Left hindlimb (tissue), 1 donor: ENCODE measurements around the gene TFF2.

Experiments used
- DNase-seq: peaks from one replicate; pipeline ENCODE4 v3.0.0-alpha.2; 2018

TFF2 gene

GRCh38 chr21:42317826-42318746 is 32.7 kb downstream of the TFF2 start:
- no peak for DNase-seq

DNA sequence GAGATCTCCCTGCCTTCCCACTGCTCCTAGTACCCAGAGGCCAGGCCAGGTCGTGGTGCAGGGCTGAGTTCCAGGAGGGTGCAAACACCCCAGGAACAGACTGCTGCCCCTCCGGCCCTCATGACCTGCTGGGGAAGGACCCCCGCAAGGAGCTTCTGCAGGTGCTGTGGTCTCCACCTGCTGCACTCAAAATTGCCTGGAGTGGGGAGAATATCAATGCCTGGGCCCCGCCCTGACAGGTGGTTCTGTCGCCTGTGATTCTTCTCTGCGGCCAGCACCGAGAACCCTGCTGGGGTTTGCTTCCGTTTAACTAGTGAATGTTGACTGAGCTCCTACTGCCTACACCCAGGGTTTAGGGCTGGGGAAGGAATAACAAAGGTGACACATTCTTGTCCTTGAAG is 33.5 kb downstream of the TFF2 start:
- no peak for DNase-seq

- DNase-seq: no peak
Measured at GRCh38 chr21:42316891-42317290, 33.9 kb downstream of the TFF2 start.

GRCh38 chr21:42315296-42315891 is 35.4 kb downstream of the TFF2 start, which contains the start of gene TFF3:
Gene TFF3, minus strand, starts transcription at chr21:42315409. Its CDS starts 35 bp downstream, at chr21:42315374.
- DNase-seq: no peak

- no peak for DNase-seq
Measured at GRCh38 chr21:42314616-42315295, 36.0 kb downstream of the TFF2 start.

- no peak for DNase-seq
Measured at GRCh38 chr21:42313501-42313969, 37.3 kb downstream of the TFF2 start.

DNA sequence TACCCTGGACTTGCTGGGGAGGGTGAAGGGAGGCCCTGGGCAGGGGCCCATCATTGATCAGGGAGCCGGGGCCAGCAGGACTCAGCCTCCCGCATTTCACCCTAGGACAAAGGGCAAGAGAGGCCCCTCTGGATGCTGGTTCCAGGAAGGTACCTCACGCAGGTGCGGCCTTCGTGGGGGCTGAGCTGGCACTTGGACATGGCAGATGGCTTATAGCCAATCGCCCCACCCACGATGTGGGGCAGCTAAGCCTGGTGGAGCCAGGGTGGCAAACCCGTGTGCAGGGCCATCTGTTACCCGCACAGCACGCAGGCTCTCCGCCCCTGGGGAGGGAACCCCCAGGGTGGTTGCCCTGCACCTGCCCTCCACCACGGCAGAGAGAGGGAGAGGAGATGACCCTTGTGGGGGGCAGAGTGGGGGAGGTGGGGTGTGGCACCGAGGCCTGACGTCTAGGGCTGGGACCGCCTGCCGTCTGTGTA is 38.1 kb downstream of the TFF2 start:
- DNase-seq: no peak

GRCh38 chr21:42311816-42312625 is 38.8 kb downstream of the TFF2 start:
- no peak for DNase-seq

- DNase-seq: no peak
Measured at GRCh38 chr21:42311160-42311559, 39.6 kb downstream of the TFF2 start.

- no peak for DNase-seq
Measured at GRCh38 chr21:42310411-42311001, 40.3 kb downstream of the TFF2 start.

DNA sequence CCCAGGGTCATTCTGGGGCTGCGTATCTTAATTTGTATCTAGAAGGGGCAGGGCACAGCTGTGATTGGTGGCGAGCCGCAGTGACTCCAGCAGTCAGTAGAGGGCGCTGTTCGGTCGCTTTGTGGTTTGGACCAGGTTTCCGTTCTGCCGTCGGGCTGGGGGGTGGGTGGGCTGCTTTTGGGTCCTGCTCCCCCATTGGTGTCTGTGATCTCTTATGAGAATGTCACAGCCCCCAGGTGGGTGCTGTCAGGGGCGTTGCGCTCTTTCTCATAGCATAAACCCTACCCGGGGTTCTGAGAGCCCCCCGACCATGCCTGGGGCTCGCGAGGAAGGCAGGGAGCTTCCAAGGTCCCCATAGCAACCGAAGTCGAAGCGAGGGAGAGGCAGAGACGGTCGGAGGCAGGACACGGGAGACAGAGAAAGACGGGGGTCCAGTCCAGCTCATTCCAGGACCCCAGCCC is 41.0 kb downstream of the TFF2 start:
- peak; percentile 64 for DNase-seq

- DNase-seq: no peak
Measured at GRCh38 chr21:42308914-42309752, 41.7 kb downstream of the TFF2 start.

- no peak for DNase-seq
Measured at GRCh38 chr21:42308161-42308913, 42.5 kb downstream of the TFF2 start.

DNA sequence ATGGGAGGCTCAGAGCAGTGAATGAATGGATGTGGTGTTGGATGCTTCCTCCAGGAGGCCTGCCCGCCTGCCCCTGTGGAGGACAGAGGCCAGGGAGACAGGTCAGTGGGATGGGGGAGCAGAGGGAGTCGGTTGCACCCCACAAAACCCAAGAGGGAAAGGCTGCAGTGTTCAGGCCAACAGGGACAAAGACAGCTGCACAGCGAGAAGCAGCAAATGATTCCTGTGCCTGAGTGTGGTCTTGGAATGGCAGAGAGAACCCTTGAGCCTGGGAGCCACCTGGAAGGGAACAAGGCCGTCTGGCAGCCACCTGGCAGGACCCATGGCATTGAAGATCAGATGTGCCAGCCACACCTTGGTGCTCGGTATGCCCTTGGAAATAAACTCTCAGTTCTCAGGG is 43.7 kb downstream of the TFF2 start:
- DNase-seq: no peak

- DNase-seq: no peak
Measured at GRCh38 chr21:42306366-42307035, 44.3 kb downstream of the TFF2 start.

DNA sequence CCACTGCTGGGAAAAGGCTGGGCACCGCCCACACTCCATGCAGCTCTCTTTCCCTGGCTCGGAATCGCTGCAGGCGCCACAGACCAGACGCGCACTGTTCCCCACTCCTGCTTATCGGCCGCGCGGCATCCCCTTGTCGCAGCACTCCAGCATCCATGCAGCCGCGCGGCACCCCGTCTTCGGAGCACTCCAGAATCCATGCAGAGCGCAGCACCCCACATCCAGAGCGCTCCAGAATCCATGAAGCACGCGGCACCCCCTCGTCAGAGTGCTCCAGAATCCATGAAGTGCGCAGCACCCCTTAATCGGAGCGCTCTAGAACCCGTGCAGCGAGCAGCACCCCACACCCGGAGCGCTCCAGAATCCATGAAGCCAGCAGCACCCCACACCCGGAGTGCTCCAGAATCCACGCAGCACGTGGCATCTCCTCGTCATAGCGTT is 45.1 kb downstream of the TFF2 start:
- no peak for DNase-seq

DNA sequence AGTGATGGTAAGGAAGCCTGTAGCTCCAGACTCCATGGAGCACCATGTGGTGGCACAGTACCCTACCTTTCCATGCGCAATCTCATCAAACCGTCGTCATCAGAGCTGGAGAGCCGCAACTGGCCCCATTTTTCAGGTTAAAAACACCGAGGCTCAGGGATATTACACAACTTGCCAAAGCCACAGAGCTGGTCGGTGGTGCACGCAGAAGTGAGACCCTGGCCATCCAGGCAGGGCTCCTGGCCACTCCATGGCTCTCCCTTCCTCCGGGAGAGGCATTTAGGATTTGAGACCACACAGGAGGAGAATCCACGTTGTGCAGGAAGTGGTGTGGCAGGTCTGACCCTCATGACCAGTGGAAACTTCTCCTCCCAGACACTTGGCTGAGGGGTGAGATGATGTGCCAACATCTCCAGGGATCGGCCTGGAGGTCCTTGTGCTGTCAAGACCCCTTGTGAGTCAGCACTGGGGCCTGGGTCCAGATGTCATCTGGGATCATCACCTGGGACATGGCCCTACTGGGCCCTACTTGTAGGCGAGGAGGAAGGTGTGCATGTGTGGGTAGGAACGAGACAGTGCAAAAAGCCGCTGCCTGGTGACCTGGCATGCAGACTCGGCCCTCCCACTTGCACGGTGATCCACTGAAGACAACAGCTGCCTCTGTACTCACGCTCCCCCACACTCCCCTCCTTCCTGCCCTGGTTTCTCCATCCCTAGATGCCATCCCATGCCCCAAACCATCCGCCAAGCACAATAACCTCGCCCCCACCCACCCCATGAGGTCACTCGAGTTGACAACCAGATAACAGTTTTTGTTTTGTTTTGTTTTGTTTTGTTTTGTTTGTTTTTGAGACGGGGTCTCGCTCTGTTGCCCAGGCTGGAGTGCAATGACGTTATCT is 46.0 kb downstream of the TFF2 start:
- DNase-seq: no peak

DNA sequence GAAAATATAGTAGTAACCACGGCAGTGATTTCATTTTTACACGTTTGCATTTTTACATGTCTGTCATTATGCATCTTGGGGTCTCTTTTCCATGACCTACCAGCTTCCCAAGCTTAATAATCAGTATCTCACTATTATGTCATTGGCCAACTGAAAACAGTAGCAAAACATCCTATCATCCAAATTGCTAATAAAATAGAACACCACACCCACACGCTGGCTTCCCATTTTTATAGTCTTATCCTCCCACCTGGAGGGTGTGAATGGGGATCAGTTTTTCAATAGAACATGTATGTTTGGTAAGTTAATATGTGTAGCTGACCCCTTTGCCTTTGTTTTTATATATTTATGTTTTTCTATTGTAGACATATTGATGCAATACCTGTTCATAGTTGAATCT is 47.4 kb downstream of the TFF2 start:
- no peak for DNase-seq
